B cell (primary cell): Measurements from ENCODE around the gene STEAP1B.

Experiments used
- CTCF ChIP-seq: fragments of 200-600 bp; IDR thresholded peaks from one replicate; pipeline ENCODE4 v1.8.0; 2022; ENCODE audit warnings: antibody characterized with exemption, mild to moderate bottlenecking
- EZH2 ChIP-seq: IDR thresholded peaks from 2 replicates; pipeline ENCODE4 v1.6.1; 2012; ENCODE audit warnings: borderline replicate concordance, low read depth, mild to moderate bottlenecking, moderate library complexity, low read length; ENCODE audit not compliant: insufficient read depth, poor library complexity, severe bottlenecking

- TF ChIP-seq EZH2, result no peak
- TF ChIP-seq CTCF, result no peak
These were observed 80.5 kb downstream of the STEAP1B start for GRCh38 chr7:22419488-22419887.
